Panc1 (cell line): Measurements from ENCODE around the gene MAGI2. TPM values are rescaled to one million over a fixed set of nuclear protein-coding genes. Genes with fewer than 3 reads are reported as not detected.

Experiments
- ATAC-seq: fragments of 200-7000 bp; cut with Tn5 transposase; 2 replicates; pipeline ENCODE4 v1.9.1; 2020; ENCODE audit warnings: mild to moderate bottlenecking, moderate library complexity
- BruUV-seq: library from RNA; stranded (reverse); fragments of 400-500 nt; replicated peaks from 2 replicates; lab custom pipeline; 2021; lab: Mats Ljungman, UMichigan
- CTCF ChIA-PET: fragments of 300-600 bp; sonication (Branson Sonifier 250); formaldehyde crosslinking; loops from one replicate; lab custom pipeline; 2022; ENCODE audit warnings: antibody characterized with exemption; lab: Charles Lee
- POLR2A ChIA-PET: fragments of 300-600 bp; sonication (Branson Sonifier 250); formaldehyde crosslinking; loops from one replicate; lab custom pipeline; 2022; ENCODE audit warnings: antibody characterized with exemption; lab: Charles Lee
- DNase-seq: peaks from one replicate; pipeline ENCODE4 v3.0.0-alpha.2; 2010; ENCODE audit warnings: low read depth, low spot score
- H3K27ac ChIP-seq: 2 replicates; pipeline ENCODE4 v1.5.1; 2011; ENCODE audit warnings: mild to moderate bottlenecking, low read length, inconsistent platforms
- H3K27me3 ChIP-seq: fragments of 200-500 bp; sonication (Bioruptor generic); 2 replicates; pipeline ENCODE4 v1.6.0; 2014; ENCODE audit warnings: low read length, inconsistent platforms; ENCODE audit not compliant: control insufficient read depth, insufficient read depth
- H3K36me3 ChIP-seq: fragments of 200-500 bp; sonication (Bioruptor generic); 2 replicates; pipeline ENCODE4 v1.5.1; 2014; ENCODE audit warnings: inconsistent platforms, mild to moderate bottlenecking, low read length, moderate library complexity; ENCODE audit not compliant: control insufficient read depth, insufficient read depth
- H3K4me1 ChIP-seq: 2 replicates; pipeline ENCODE4 v1.5.1; 2011; ENCODE audit warnings: inconsistent platforms, mild to moderate bottlenecking, low read length, moderate library complexity; ENCODE audit not compliant: control insufficient read depth, insufficient read depth
- H3K4me3 ChIP-seq, 2 experiments: 2 replicates each; pipeline ENCODE4 v1.5.1; 2011 to 2012; ENCODE audit warnings: low read depth in 2 of 2, low read length in 2 of 2, mild to moderate bottlenecking in 2 of 2, inconsistent platforms in 1 of 2, moderate library complexity in 1 of 2
- H3K9me3 ChIP-seq: fragments of 200-500 bp; sonication (Bioruptor generic); 2 replicates; pipeline ENCODE4 v1.5.1; 2014; ENCODE audit warnings: low read depth, mild to moderate bottlenecking, inconsistent platforms, low read length, moderate library complexity; ENCODE audit not compliant: control insufficient read depth, insufficient read depth
- CTCF ChIP-seq: fragments of 450-650 bp; IDR thresholded peaks from 2 replicates; pipeline ENCODE4 v1.5.1; 2017; ENCODE audit warnings: mild to moderate bottlenecking
- POLR2AphosphoS5 ChIP-seq: IDR thresholded peaks from 2 replicates; pipeline ENCODE4 v1.6.1; 2012; ENCODE audit warnings: mild to moderate bottlenecking, low read depth, low read length, moderate library complexity
- REST ChIP-seq, 2 experiments: IDR thresholded peaks; 2 replicates each; pipeline ENCODE4 v1.6.1; 2011 to 2012; ENCODE audit warnings: low read depth in 2 of 2, control low read depth in 1 of 2, low read length in 1 of 2, mild to moderate bottlenecking in 1 of 2, moderate library complexity in 1 of 2; ENCODE audit not compliant: insufficient read depth in 1 of 2
- SIN3A ChIP-seq: IDR thresholded peaks from 2 replicates; pipeline ENCODE4 v1.6.1; 2012; ENCODE audit warnings: low read depth, mild to moderate bottlenecking, low read length, moderate library complexity, borderline replicate concordance; ENCODE audit not compliant: insufficient read depth
- TCF7L2 ChIP-seq: IDR thresholded peaks from 2 replicates; pipeline ENCODE4 v1.6.1; 2011; ENCODE audit warnings: mild to moderate bottlenecking, low read depth, low read length, inconsistent platforms
- in situ Hi-C: cut with HindIII; loops from 2 replicates; pipeline ENCODE4 v1.10.0; 2016; ENCODE audit warnings: low sequenced_read_pairs, low pct_unique_long_range_greater_than_20kb
- intact Hi-C: fragments of 100-400 bp; cut with micrococcal nuclease; formaldehyde crosslinking; loops from one replicate; pipeline ENCODE4 v1.10.0; 2022; ENCODE audit not compliant: unreplicated experiment
- total RNA-seq: library from RNA; stranded (reverse); gene quantifications from one replicate; pipeline ENCODE4 v1.2.1, GENCODE V29; 2021; ENCODE audit not compliant: unreplicated experiment

The MAGI2 gene
- total RNA-seq, 1 experiment from 2014 or later = 5.4 TPM

GRCh38 chr7:79471283-79471682, 17.8 kb upstream of the MAGI2 start:
- CTCF ChIA-PET = no interaction called here
- BruUV-seq = no TSS peak
- in situ Hi-C loops = no loop called here

GRCh38 chr7:79465551-79465950, 12.1 kb upstream of the MAGI2 start:
- no peak overlapping the region for H3K4me3 ChIP-seq
- in situ Hi-C loops = no loop called here
- BruUV-seq = no TSS peak
- CTCF ChIA-PET = no interaction called here
- H3K9me3 ChIP-seq = no peaks in the 10 kb centered on the region
- POLR2A ChIA-PET = no interaction called here
- TF ChIP-seq TCF7L2 (no peak), SIN3A (no peak), CTCF (no peak), REST (IDR thresholded peaks at IDR 0.05; ENCODE audit: insufficient read depth in 1 of 2, low read depth in 2 of 2, low read length in 1 of 2) (no peak), POLR2AphosphoS5 (no peak)
- no peaks in the 10 kb centered on the region; the same call in 1 of the 2 replicates for H3K36me3 ChIP-seq
- peaks cover 5% of the 10 kb centered on the region; the same call in 1 of the 2 replicates for H3K4me1 ChIP-seq
- DNase-seq (no peak), ATAC-seq (no peak)
- H3K27me3 ChIP-seq = no peaks in the 10 kb centered on the region
- intact Hi-C loops = no loop called here
- H3K27ac ChIP-seq = no peak overlapping the region

More at GRCh38 chr7:79471283-79471682, 17.8 kb upstream of the MAGI2 start:
- Histone ChIP-seq H3K4me3 (no peak overlapping the region), H3K4me1 (no peaks in the 10 kb centered on the region; the same call in 1 of the 2 replicates), H3K27me3 (no peaks in the 10 kb centered on the region), H3K9me3 (no peaks in the 10 kb centered on the region), H3K27ac (no peak overlapping the region), H3K36me3 (no peaks in the 10 kb centered on the region; the same call in 1 of the 2 replicates)
- intact Hi-C loops = no loop called here
- TF ChIP-seq CTCF = no peak
- POLR2A ChIA-PET = no interaction called here
- no peak for ATAC-seq
- DNase-seq = no peak
